SK-N-SH treated with all-trans-retinoic acid at 6 μM for 48 hours (cell line): ENCODE results near the gene SLC26A1.

ENCODE experiments used
- ARNTL ChIP-seq: fragments of 450-650 bp; formaldehyde crosslinking; IDR thresholded peaks from 2 replicates; pipeline ENCODE4 v1.5.0; 2020; ENCODE audit warnings: low read depth, mild to moderate bottlenecking, moderate library complexity, borderline replicate concordance
- CSDC2 ChIP-seq: fragments of 250-450 bp; sonication (Bioruptor Pico); IDR thresholded peaks from 2 replicates; pipeline ENCODE4 v1.5.0; 2020; ENCODE audit warnings: mild to moderate bottlenecking, moderate library complexity
- ESRRG ChIP-seq: fragments of 250-450 bp; sonication (Bioruptor Pico); IDR thresholded peaks from 2 replicates; pipeline ENCODE4 v1.6.1; 2021; ENCODE audit warnings: mild to moderate bottlenecking
- OSR1 ChIP-seq: fragments of 250-450 bp; sonication (Bioruptor Pico); IDR thresholded peaks from 2 replicates; pipeline ENCODE4 v1.8.0; 2022; ENCODE audit warnings: moderate library complexity, mild to moderate bottlenecking, inconsistent platforms
- PPARA ChIP-seq: fragments of 250-450 bp; sonication (Bioruptor Pico); IDR thresholded peaks from 2 replicates; pipeline ENCODE4 v1.5.0; 2020; ENCODE audit warnings: mild to moderate bottlenecking, borderline replicate concordance
- TOX ChIP-seq: fragments of 250-450 bp; sonication (Bioruptor Pico); IDR thresholded peaks from 2 replicates; pipeline ENCODE4 v1.8.0; 2021; ENCODE audit warnings: mild to moderate bottlenecking, moderate library complexity, borderline replicate concordance
- ZFP3 ChIP-seq: fragments of 250-450 bp; sonication (Bioruptor Pico); IDR thresholded peaks from 2 replicates; pipeline ENCODE4 v1.5.0; 2020; ENCODE audit warnings: mild to moderate bottlenecking, moderate library complexity
- ZFP30 ChIP-seq: fragments of 450-650 bp; formaldehyde crosslinking; IDR thresholded peaks from 2 replicates; pipeline ENCODE4 v1.5.0; 2022; ENCODE audit warnings: mild to moderate bottlenecking, moderate library complexity
- ZNF70 ChIP-seq: fragments of 450-650 bp; formaldehyde crosslinking; IDR thresholded peaks from 2 replicates; pipeline ENCODE4 v1.5.0; 2020; ENCODE audit warnings: mild to moderate bottlenecking, moderate library complexity
- ZNF8 ChIP-seq: fragments of 450-650 bp; formaldehyde crosslinking; IDR thresholded peaks from 2 replicates; pipeline ENCODE4 v1.5.0; 2020; ENCODE audit warnings: mild to moderate bottlenecking, moderate library complexity
- TF ChIP-seq, protein P1 (sequence below): fragments of 250-450 bp; sonication (Bioruptor Pico); IDR thresholded peaks from 2 replicates; pipeline ENCODE4 v1.8.0; 2020; ENCODE audit warnings: mild to moderate bottlenecking, moderate library complexity, borderline replicate concordance
- TF ChIP-seq, protein P2 (sequence below): fragments of 250-450 bp; sonication (Bioruptor Pico); IDR thresholded peaks from 2 replicates; pipeline ENCODE4 v1.5.0; 2020; ENCODE audit warnings: mild to moderate bottlenecking, moderate library complexity
- TF ChIP-seq, protein P3 (sequence below): fragments of 250-450 bp; sonication (Bioruptor Pico); IDR thresholded peaks from 2 replicates; pipeline ENCODE4 v1.5.1; 2020; ENCODE audit warnings: low read depth, mild to moderate bottlenecking, moderate library complexity

DNA sequence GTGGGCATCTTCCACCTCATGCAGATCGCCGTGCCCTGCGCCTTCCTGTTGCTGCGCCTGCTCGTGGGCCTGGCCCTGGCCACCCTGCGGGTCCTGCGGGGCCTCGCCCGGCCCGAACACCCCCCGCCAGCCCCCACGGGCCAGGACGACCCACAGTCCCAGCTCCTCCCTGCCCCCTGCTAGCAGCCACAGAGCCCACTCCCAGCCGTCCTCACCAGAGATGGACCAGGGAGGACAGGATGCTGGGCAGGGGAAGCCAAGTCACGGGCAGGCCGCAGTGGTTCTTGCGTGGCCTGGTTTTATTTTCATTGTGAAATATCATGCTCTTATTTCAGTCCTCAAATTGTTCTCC, 34.9 kb downstream of the SLC26A1 start:
- TF ChIP-seq, protein P1, sequence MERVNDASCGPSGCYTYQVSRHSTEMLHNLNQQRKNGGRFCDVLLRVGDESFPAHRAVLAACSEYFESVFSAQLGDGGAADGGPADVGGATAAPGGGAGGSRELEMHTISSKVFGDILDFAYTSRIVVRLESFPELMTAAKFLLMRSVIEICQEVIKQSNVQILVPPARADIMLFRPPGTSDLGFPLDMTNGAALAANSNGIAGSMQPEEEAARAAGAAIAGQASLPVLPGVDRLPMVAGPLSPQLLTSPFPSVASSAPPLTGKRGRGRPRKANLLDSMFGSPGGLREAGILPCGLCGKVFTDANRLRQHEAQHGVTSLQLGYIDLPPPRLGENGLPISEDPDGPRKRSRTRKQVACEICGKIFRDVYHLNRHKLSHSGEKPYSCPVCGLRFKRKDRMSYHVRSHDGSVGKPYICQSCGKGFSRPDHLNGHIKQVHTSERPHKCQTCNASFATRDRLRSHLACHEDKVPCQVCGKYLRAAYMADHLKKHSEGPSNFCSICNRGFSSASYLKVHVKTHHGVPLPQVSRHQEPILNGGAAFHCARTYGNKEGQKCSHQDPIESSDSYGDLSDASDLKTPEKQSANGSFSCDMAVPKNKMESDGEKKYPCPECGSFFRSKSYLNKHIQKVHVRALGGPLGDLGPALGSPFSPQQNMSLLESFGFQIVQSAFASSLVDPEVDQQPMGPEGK (CRISPR knock-in tag): no peak
- TF ChIP-seq ZFP30 (no peak), ZFP3 (CRISPR knock-in tag) (no peak), ESRRG (CRISPR knock-in tag) (no peak), ZNF70 (CRISPR knock-in tag) (no peak), CSDC2 (CRISPR knock-in tag) (no peak), PPARA (CRISPR knock-in tag) (no peak), TOX (CRISPR knock-in tag) (no peak), OSR1 (CRISPR knock-in tag) (no peak), ARNTL (no peak), ZNF8 (CRISPR knock-in tag) (no peak)
- TF ChIP-seq, protein P2, sequence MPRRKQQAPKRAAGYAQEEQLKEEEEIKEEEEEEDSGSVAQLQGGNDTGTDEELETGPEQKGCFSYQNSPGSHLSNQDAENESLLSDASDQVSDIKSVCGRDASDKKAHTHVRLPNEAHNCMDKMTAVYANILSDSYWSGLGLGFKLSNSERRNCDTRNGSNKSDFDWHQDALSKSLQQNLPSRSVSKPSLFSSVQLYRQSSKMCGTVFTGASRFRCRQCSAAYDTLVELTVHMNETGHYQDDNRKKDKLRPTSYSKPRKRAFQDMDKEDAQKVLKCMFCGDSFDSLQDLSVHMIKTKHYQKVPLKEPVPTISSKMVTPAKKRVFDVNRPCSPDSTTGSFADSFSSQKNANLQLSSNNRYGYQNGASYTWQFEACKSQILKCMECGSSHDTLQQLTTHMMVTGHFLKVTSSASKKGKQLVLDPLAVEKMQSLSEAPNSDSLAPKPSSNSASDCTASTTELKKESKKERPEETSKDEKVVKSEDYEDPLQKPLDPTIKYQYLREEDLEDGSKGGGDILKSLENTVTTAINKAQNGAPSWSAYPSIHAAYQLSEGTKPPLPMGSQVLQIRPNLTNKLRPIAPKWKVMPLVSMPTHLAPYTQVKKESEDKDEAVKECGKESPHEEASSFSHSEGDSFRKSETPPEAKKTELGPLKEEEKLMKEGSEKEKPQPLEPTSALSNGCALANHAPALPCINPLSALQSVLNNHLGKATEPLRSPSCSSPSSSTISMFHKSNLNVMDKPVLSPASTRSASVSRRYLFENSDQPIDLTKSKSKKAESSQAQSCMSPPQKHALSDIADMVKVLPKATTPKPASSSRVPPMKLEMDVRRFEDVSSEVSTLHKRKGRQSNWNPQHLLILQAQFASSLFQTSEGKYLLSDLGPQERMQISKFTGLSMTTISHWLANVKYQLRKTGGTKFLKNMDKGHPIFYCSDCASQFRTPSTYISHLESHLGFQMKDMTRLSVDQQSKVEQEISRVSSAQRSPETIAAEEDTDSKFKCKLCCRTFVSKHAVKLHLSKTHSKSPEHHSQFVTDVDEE (CRISPR knock-in tag): no peak
- TF ChIP-seq, protein P3, sequence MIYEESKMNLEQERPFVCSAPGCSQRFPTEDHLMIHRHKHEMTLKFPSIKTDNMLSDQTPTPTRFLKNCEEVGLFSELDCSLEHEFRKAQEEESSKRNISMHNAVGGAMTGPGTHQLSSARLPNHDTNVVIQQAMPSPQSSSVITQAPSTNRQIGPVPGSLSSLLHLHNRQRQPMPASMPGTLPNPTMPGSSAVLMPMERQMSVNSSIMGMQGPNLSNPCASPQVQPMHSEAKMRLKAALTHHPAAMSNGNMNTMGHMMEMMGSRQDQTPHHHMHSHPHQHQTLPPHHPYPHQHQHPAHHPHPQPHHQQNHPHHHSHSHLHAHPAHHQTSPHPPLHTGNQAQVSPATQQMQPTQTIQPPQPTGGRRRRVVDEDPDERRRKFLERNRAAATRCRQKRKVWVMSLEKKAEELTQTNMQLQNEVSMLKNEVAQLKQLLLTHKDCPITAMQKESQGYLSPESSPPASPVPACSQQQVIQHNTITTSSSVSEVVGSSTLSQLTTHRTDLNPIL: no peak
